ENCODE results near the gene RAMP2. TPM values are rescaled to one million over a fixed set of nuclear protein-coding genes. Genes with fewer than 3 reads are reported as not detected.

RAMP2 gene
- polyA plus RNA-seq, 2 of the 4 experiments (the other 2 are of a cell fraction) = 0.49 to 0.87 TPM

DNA sequence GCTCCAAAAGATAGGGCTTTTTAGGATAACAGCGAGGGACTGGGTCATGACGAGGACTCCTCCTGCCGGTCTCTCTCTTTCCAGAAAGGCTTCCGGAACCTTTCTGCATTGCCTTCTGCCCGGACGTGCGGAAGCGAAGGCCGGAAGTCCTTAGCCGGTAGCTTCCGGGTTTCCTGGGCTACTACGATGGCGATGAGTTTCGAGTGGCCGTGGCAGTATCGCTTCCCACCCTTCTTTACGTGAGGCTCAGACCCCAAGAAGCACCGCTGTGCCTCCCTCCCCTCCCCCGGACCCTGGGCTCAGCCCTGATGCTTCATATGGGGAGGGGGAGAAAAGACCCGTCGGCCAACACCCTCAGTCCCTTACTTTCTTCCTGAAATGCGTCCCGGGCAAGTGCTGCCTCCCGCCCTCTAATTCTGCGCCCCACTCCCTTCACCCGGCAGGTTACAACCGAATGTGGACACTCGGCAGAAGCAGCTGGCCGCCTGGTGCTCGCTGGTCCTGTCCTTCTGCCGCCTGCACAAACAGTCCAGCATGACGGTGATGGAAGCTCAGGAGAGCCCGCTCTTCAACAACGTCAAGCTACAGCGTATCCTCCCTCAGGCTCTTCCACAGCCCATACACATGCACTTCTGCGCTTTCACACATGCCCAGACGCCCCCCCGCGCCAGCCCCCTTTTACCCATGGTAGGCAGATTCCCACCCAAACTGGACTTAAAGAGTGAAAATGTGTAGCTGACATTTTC is 12.4 kb downstream of the RAMP2 start, which contains the start of gene VPS25 (continued):
- TF ChIP-seq, protein P1, sequence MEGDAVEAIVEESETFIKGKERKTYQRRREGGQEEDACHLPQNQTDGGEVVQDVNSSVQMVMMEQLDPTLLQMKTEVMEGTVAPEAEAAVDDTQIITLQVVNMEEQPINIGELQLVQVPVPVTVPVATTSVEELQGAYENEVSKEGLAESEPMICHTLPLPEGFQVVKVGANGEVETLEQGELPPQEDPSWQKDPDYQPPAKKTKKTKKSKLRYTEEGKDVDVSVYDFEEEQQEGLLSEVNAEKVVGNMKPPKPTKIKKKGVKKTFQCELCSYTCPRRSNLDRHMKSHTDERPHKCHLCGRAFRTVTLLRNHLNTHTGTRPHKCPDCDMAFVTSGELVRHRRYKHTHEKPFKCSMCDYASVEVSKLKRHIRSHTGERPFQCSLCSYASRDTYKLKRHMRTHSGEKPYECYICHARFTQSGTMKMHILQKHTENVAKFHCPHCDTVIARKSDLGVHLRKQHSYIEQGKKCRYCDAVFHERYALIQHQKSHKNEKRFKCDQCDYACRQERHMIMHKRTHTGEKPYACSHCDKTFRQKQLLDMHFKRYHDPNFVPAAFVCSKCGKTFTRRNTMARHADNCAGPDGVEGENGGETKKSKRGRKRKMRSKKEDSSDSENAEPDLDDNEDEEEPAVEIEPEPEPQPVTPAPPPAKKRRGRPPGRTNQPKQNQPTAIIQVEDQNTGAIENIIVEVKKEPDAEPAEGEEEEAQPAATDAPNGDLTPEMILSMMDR (IDR thresholded peaks at IDR 0.05) = no peak; the same call in 2 of the 3 replicates
- TF ChIP-seq KDM5A (IDR thresholded peaks at IDR 0.05) (peak; percentile 95), HEYL (CRISPR knock-in tag; IDR thresholded peaks at IDR 0.05) (no peak), HDAC2 (IDR thresholded peaks at IDR 0.05) (no peak), CEBPB (IDR thresholded peaks at IDR 0.05) (no peak), REST (IDR thresholded peaks at IDR 0.05) (peak; percentile 26; the same call in 1 of the 2 replicates), PHF8 (IDR thresholded peaks at IDR 0.05; ENCODE audit: borderline replicate concordance, low read depth) (peak; percentile 90), CHD2 (IDR thresholded peaks at IDR 0.05; ENCODE audit: low read length, partially characterized antibody) (no peak), NPAS2 (CRISPR knock-in tag; IDR thresholded peaks at IDR 0.05; ENCODE audit: borderline replicate concordance) (no peak), USF2 (IDR thresholded peaks at IDR 0.05) (no peak), TP53 (CRISPR knock-in tag; IDR thresholded peaks at IDR 0.05) (peak; percentile 83; the same call in 1 of the 2 replicates), EHF (CRISPR knock-in tag; IDR thresholded peaks at IDR 0.05) (no peak), BCL3 (IDR thresholded peaks at IDR 0.05) (peak; percentile 96), ATOH8 (CRISPR knock-in tag; IDR thresholded peaks at IDR 0.05; ENCODE audit: low read depth) (0 out of 2 replicates have a peak, but pooled peaks have one; percentile 22), FOSB (CRISPR knock-in tag; IDR thresholded peaks at IDR 0.05) (no peak), KDM1A (IDR thresholded peaks at IDR 0.05; ENCODE audit: low read depth) (no peak), SMC3 (IDR thresholded peaks at IDR 0.05) (peak; percentile 42), RAD21 (conservative IDR thresholded peaks at IDR 0.05 in 1 of 2, IDR thresholded peaks at IDR 0.05 in 1 of 2) (peak; percentile 17 to 29; a peak in 3 of 5 replicates), ZFP36 (IDR thresholded peaks at IDR 0.05; ENCODE audit: borderline replicate concordance, partially characterized antibody) (no peak), POLR2A (IDR thresholded peaks at IDR 0.05; ENCODE audit: low read length) (peak; percentile 96), EHMT2 (IDR thresholded peaks at IDR 0.05; ENCODE audit: low read depth) (no peak), ZSCAN20 (CRISPR knock-in tag; IDR thresholded peaks at IDR 0.05) (no peak)

Measured in A549 (cell line).